ENCODE data around the gene CREB5. TPM values are rescaled to one million over a fixed set of nuclear protein-coding genes. Genes with fewer than 3 reads are reported as not detected.

Gene CREB5
- total and polyA plus RNA-seq, 2 of the 13 experiments (the other 11 are each of a cell fraction or from before 2014, with no cell fraction given) = 0.38 to 0.71 TPM

DNA sequence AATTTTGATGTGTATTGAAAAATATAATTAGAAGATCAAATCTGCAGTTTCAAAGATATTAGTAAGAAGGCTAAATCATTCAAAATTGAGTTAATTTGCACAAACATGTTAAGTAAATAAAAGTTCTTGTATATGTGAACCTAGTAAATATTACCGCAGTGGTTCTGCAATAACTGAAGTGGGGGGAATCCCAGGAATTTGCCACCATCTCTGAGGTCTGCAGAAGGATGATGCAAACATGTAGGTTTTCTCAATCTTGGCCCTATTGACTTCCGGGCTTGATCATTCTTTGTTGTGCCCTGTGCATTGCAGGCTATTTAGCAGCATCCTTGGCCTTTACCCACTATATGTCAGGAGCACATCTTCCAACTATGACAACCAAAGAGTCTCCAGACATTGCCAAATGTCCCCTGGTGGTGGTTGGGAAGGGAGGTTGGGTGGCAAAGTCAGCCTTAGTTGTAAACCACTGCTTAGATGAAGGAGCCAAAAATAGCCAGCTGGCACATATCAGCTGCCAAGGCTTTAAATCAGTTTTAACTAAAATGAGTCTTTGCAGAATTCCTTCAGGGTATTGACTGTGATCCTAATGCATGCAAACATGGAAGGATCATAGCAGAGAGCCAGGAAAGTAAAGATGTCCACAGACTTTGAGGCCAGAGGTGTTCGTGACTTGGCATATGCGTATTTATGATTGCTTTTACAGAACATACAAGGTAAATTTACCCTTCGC is 399.5 kb downstream of the CREB5 start:
- H3K79me2 ChIP-seq (ENCODE audit: insufficient read depth, low read length) = no peaks in the 10 kb centered on the region
- TF ChIP-seq EHMT2 (IDR thresholded peaks at IDR 0.05; ENCODE audit: borderline replicate concordance, low read depth, low read length) = no peak
- TF ChIP-seq, protein P1, sequence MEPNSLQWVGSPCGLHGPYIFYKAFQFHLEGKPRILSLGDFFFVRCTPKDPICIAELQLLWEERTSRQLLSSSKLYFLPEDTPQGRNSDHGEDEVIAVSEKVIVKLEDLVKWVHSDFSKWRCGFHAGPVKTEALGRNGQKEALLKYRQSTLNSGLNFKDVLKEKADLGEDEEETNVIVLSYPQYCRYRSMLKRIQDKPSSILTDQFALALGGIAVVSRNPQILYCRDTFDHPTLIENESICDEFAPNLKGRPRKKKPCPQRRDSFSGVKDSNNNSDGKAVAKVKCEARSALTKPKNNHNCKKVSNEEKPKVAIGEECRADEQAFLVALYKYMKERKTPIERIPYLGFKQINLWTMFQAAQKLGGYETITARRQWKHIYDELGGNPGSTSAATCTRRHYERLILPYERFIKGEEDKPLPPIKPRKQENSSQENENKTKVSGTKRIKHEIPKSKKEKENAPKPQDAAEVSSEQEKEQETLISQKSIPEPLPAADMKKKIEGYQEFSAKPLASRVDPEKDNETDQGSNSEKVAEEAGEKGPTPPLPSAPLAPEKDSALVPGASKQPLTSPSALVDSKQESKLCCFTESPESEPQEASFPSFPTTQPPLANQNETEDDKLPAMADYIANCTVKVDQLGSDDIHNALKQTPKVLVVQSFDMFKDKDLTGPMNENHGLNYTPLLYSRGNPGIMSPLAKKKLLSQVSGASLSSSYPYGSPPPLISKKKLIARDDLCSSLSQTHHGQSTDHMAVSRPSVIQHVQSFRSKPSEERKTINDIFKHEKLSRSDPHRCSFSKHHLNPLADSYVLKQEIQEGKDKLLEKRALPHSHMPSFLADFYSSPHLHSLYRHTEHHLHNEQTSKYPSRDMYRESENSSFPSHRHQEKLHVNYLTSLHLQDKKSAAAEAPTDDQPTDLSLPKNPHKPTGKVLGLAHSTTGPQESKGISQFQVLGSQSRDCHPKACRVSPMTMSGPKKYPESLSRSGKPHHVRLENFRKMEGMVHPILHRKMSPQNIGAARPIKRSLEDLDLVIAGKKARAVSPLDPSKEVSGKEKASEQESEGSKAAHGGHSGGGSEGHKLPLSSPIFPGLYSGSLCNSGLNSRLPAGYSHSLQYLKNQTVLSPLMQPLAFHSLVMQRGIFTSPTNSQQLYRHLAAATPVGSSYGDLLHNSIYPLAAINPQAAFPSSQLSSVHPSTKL (CRISPR knock-in tag; IDR thresholded peaks at IDR 0.05) = no peak
- TF ChIP-seq ARID4A (CRISPR knock-in tag; IDR thresholded peaks at IDR 0.05; ENCODE audit: borderline replicate concordance) = no peak
- no TSS peak for BruUV-seq (replicated peaks)
- no peak overlapping the region for H3K9ac ChIP-seq (ENCODE audit: insufficient read depth, low read depth, low read length)
- intact Hi-C loops (cut with micrococcal nuclease; ENCODE audit: unreplicated experiment) = no loop called here
- H3K9me3 ChIP-seq (ENCODE audit: low read length) = no peaks in the 10 kb centered on the region
- H4K20me1 ChIP-seq (ENCODE audit: insufficient read depth, low read length) = no peaks in the 10 kb centered on the region
- no peak overlapping the region for H3K4me3 ChIP-seq (replicated peaks in 1 of 3; ENCODE audit: insufficient read depth in 1 of 3, low read depth in 2 of 3, low read length in 3 of 3)
- DNase-seq (ENCODE audit: low spot score) (no peak), FAIRE-seq (no peak), ATAC-seq (no peak)
- H3K36me3 ChIP-seq (replicated peaks in 1 of 2; ENCODE audit: control insufficient read depth in 1 of 2, insufficient read depth in 2 of 2, low read length in 2 of 2) = no peaks in the 10 kb centered on the region
- POLR2A ChIA-PET = no interaction called here
- no peak overlapping the region for H2AFZ ChIP-seq (ENCODE audit: low read length)
- in situ Hi-C loops (cut with HindIII; ENCODE audit: extremely low pct_ligation_motif_present, low pct_unique_long_range_greater_than_20kb) = no loop called here
- no peak overlapping the region for H3K27ac ChIP-seq (ENCODE audit: extremely low read length, insufficient read depth, low read length)
- 47% methylated on average over 5 of the region's 5 CpGs for WGBS (ENCODE audit: low lambda C conversion rate)
- H3K4me1 ChIP-seq (ENCODE audit: insufficient read depth, low read length) = no peaks in the 10 kb centered on the region
- H3K27me3 ChIP-seq (ENCODE audit: control insufficient read depth in 1 of 2, insufficient read depth in 2 of 2, low read length in 2 of 2) = 0 out of 5 replicates have a peak, but pooled peaks cover 2 to 7% of the 10 kb centered on the region in 2 experiments
- no peak overlapping the region for H3K4me2 ChIP-seq (ENCODE audit: low read depth, low read length)
- CTCF ChIA-PET (ENCODE audit: low intra/inter-chr PET ratio, low total read pairs) = no interaction called here
